ENCODE results near the gene C1QTNF6. TPM values are rescaled to one million over a fixed set of nuclear protein-coding genes. Genes with fewer than 3 reads are reported as not detected.

Gene C1QTNF6
- polyA plus RNA-seq, 1 donor from 2014 or later: 5.3 TPM

DNA sequence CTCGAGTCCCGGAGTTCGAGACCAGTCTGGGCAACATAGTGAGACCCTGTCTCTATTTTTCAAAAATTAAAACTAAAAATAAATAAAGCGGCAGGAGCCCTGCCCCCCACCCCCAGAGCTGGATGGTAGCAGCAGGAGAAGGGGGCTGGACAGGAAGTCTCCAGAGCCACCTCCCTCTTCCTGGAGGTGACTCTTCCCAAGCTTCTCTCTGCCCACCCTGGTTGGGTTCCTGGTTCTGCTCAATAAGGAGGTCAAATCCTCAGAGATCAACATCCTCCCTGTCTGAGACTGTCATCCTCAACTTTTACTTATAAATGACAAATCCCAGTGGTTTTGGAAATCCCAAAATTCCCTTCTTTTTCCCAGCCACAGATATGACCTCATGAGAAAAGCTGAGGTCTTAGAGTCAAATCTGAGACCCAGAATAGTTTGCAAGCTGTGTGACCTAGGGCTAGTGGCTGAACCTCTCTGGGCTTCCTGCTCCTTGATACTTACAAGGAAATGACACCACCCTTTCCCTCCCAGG, 987 bp downstream of the C1QTNF6 start:
- no peaks in the 10 kb centered on the region for H3K9me3 ChIP-seq (ENCODE audit: low read length)
- H3K9ac ChIP-seq (ENCODE audit: low read length): no peak overlapping the region
- no peaks in the 10 kb centered on the region for H3K36me3 ChIP-seq (ENCODE audit: insufficient read depth, low read length)
- H3K27me3 ChIP-seq (ENCODE audit: insufficient read depth, low read depth, low read length): no peaks in the 10 kb centered on the region
- H3F3A ChIP-seq (ENCODE audit: insufficient read depth, low read length, poor library complexity, severe bottlenecking): no peaks in the 10 kb centered on the region
- no peak overlapping the region for H3K4me3 ChIP-seq (ENCODE audit: low read length)
- H3K79me2 ChIP-seq (replicated peaks; ENCODE audit: insufficient read depth, low read length): no peaks in the 10 kb centered on the region
- TF ChIP-seq MXI1 (conservative IDR thresholded peaks at IDR 0.05; ENCODE audit: poor library complexity, severe bottlenecking) (no peak), SMC3 (conservative IDR thresholded peaks at IDR 0.05; ENCODE audit: poor library complexity) (no peak)
- no peaks in the 10 kb centered on the region for H3K9me2 ChIP-seq (ENCODE audit: insufficient read depth, low read length)
- no peak overlapping the region for H3K27ac ChIP-seq (ENCODE audit: low read length)
- no peak overlapping the region for H2AFZ ChIP-seq (ENCODE audit: low read depth, low read length)
- no peak overlapping the region for H3K4me2 ChIP-seq (ENCODE audit: low read length)
- no peaks in the 10 kb centered on the region for H4K20me1 ChIP-seq (ENCODE audit: insufficient read depth)

DNA sequence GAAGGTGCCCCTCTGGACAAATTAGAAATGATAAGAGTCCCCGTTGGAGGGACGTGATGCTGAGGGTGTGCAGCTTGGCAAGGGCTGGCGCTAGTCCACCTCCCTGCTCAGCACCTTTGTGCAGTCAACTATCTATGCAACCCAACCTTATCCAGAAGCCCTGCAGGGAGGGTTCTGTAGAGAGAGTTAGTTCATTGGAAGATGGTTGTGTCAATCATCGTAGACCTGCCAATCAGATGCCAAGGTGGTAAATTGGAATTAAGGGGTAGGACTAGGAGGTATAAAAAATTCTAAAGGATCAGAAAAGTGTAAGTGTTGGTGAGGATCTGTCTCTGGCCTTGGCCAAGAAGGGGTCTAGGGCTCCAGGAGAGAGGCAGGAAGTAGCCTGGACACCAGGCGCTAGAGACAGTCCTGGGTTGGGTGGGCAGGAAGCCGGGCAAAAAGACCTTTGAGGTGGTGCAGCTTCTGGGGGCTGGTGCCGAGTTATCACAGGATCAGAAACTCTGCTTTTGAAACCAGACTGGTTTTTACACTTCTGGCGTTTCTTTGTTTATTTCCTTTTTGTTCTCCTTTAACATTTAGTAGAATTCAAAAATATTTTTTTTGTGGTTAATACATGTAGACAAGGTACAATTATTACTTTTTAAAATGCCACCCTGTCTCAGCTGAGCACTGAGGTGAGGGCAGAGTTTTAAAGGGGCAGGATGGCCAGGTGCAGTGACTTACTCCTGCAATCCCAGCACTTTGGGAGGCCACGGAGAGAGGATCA, 1.6 kb downstream of the C1QTNF6 start:
- Histone ChIP-seq H3F3A (ENCODE audit: insufficient read depth, low read length, poor library complexity, severe bottlenecking) (no peaks in the 10 kb centered on the region), H3K4me3 (ENCODE audit: low read length) (no peak overlapping the region), H3K27me3 (ENCODE audit: insufficient read depth, low read depth, low read length) (no peaks in the 10 kb centered on the region), H3K27ac (ENCODE audit: low read length) (no peak overlapping the region), H3K9me2 (ENCODE audit: insufficient read depth, low read length) (no peaks in the 10 kb centered on the region), H3K79me2 (replicated peaks; ENCODE audit: insufficient read depth, low read length) (no peaks in the 10 kb centered on the region), H4K20me1 (ENCODE audit: insufficient read depth) (no peaks in the 10 kb centered on the region), H3K9ac (ENCODE audit: low read length) (no peak overlapping the region), H2AFZ (ENCODE audit: low read depth, low read length) (no peak overlapping the region), H3K4me2 (ENCODE audit: low read length) (no peak overlapping the region), H3K36me3 (ENCODE audit: insufficient read depth, low read length) (no peaks in the 10 kb centered on the region), H3K9me3 (ENCODE audit: low read length) (no peaks in the 10 kb centered on the region)
- TF ChIP-seq TAF1 (IDR thresholded peaks at IDR 0.05; ENCODE audit: low read depth): no peak
- no peak for TF ChIP-seq REST (IDR thresholded peaks at IDR 0.05; ENCODE audit: borderline replicate concordance)
- TF ChIP-seq, protein P1, sequence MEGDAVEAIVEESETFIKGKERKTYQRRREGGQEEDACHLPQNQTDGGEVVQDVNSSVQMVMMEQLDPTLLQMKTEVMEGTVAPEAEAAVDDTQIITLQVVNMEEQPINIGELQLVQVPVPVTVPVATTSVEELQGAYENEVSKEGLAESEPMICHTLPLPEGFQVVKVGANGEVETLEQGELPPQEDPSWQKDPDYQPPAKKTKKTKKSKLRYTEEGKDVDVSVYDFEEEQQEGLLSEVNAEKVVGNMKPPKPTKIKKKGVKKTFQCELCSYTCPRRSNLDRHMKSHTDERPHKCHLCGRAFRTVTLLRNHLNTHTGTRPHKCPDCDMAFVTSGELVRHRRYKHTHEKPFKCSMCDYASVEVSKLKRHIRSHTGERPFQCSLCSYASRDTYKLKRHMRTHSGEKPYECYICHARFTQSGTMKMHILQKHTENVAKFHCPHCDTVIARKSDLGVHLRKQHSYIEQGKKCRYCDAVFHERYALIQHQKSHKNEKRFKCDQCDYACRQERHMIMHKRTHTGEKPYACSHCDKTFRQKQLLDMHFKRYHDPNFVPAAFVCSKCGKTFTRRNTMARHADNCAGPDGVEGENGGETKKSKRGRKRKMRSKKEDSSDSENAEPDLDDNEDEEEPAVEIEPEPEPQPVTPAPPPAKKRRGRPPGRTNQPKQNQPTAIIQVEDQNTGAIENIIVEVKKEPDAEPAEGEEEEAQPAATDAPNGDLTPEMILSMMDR (IDR thresholded peaks at IDR 0.05; ENCODE audit: poor library complexity, severe bottlenecking): no peak
- no peak for TF ChIP-seq POLR2AphosphoS5 (IDR thresholded peaks at IDR 0.05)
- TF ChIP-seq SMC3 (conservative IDR thresholded peaks at IDR 0.05; ENCODE audit: poor library complexity): no peak
- TF ChIP-seq MXI1 (conservative IDR thresholded peaks at IDR 0.05; ENCODE audit: poor library complexity, severe bottlenecking): no peak
- TF ChIP-seq RAD21 (conservative IDR thresholded peaks at IDR 0.05): no peak
- TF ChIP-seq EZH2 (IDR thresholded peaks at IDR 0.05; ENCODE audit: borderline replicate concordance, insufficient read depth, low read length, poor library complexity, severe bottlenecking): no peak
- TF ChIP-seq EP300 (conservative IDR thresholded peaks at IDR 0.05; ENCODE audit: poor library complexity, severe bottlenecking): no peak

Data from neural cell (in vitro differentiated cells).